Activated T-helper 1 cell treated with Interleukin-2 at 50 U/mL for 16 hours (primary cell): ENCODE results near the gene CLRN3.

Experiments
- DNase-seq: peaks from one replicate; pipeline ENCODE4 v3.0.0-alpha.2; 2020; ENCODE audit warnings: low read depth

CLRN3 gene, protein sequence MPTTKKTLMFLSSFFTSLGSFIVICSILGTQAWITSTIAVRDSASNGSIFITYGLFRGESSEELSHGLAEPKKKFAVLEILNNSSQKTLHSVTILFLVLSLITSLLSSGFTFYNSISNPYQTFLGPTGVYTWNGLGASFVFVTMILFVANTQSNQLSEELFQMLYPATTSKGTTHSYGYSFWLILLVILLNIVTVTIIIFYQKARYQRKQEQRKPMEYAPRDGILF

DNA sequence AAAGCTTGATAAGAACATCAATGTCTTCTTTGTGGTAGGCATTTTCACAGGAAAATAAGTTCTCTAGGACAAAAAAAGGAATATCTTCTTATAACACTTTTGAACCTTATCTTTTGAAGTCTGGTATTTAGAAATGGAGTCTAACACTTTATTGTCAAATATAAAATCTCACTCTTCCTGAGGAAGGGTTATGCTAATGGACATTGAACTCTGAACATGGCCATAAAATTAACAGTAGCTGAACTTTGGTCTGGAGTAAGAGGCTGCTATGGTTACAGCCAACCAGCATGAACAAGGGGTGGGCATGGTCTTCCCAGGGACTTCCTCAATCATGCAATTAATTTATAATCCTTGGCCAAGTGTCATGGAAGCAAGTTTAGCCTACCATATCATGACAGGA is at the start of gene CLRN3:
Gene CLRN3 (minus strand): TSS at position 199 of the 400 bp plus-strand sequence. CDS start 157 bp downstream, at position 42.
- DNase-seq, result no peak

DNA sequence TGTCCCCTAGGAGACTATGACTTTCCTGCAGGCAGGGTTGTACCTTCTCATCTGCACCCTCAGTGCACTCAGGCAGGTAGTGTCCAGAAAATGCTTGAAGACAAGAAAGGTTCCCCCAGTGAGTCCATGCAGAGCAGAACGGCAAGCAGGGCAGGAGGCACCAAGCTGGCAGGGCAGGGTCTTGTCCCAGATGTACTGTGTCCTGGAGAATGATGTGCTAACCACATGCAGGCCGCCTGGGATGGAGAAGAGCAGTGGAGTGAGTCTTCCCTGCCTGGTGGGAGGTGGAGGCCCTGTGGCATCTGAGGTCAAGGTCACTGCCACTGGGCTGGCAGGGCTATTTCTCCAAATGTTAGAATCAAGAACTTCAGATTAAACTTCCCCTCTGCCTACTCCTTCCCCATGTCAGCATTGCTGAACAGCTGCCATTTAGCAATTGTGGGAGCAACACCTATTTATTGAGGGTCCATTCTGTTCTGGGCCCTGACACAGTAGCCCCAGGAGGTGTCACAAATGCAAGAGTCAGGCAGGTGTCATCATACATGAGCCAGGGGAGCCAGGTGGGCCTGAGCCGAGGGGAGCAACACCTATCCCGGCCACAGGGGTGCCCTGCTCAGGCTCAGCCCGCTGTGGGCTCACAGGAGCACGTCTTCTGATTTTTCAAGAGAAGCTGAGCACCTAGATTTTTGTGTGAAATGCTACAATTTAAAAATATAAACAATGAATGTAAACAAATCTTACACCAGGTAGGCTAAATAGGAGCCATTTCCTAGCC is 48.3 kb upstream of the CLRN3 start:
- DNase-seq, result no peak

DNA sequence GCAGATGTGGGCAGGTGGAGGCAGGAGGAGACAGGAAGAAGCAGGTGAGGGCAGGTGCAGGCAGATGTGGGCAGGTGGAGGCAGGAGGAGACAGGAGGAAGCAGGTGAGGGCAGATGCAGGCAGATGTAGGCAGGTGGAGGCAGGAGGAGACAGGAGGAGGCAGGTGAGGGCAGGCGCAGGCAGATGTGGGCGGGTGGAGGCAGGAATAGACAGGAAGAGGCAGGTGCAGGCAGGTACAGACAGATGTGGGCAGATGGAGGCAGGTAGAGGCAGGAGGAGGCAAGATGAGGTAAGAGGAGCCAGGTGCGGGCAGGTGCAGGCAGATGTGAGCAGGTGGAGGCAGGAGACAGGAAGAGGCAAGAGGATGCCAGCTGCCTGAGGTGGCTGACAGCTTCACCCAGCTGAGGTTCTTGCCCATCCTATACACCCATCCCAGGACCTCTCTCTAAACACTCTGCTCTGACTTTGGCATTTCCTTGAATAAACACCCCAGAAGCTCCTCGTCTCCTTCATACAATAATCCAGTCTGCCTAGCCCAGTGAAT is 47.1 kb upstream of the CLRN3 start:
- no peak for DNase-seq

DNA sequence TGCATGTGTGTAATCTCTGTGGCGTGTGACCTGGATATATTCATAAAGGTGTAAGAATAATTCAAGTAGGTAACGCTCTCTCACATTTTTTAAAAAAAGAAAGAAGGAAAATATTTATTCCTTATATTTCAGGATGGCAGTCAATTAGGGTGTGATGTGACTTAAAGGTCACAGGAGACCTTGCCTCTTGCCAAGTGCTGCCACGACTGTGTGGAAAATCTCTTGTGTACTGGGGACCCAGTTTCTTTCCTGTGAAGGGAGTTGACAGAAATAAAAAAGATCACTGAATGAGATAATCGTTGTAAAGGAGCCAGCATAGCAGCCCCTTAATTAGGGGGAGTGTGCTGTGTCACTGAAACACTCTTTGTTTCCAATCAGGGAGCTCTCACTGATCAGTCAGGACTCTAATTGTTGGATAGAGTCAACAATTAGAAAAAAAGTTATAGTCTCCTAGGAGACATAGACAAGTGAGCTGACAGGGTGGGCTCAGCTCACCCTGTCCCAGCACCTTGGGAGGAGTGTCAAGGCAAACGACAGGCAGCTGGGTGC is 45.2 kb upstream of the CLRN3 start:
- DNase-seq, result no peak

DNA sequence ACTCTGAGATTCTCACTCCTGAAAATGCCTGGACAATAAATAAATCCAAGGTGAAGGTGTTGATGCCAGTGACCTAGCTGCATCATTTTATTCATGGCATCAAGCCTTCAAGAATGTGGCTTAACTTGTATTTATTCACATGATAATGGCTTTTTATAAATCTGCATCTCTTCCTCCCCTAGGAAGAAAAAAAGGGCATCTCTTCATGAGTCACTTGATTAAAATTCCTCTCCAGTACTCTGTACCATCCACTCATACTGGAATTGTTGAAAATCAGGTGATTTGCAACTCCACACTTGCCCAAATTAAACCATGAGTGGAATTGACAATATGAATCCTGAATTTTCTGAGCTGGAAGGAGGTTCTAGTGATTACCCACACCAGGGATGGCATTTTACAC is 44.3 kb upstream of the CLRN3 start:
- DNase-seq, result no peak

DNA sequence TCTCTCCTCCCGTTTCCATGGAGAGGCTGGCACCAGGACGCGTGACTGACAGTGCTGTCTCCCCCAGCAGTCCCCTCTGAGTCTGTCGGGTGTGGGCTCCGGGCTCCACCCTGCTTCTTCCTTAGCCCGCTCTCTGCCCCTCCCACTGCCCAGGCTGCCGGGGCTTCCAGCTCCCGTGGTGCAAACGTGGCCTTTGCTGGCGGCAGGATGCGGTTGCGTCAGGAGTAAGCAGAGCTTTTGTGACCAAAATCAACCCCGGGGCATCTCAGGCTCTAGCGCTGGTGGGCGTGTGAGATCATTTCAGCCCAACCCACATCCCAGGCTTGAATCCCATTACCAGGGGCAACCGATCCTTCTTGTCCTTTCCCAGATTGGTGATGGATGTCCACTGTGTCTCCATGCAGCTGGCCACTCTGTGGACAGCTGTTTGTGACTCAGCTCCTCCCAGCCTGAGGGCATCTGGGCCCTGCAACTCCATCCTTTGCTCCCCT is 42.4 kb upstream of the CLRN3 start:
- no peak for DNase-seq

DNA sequence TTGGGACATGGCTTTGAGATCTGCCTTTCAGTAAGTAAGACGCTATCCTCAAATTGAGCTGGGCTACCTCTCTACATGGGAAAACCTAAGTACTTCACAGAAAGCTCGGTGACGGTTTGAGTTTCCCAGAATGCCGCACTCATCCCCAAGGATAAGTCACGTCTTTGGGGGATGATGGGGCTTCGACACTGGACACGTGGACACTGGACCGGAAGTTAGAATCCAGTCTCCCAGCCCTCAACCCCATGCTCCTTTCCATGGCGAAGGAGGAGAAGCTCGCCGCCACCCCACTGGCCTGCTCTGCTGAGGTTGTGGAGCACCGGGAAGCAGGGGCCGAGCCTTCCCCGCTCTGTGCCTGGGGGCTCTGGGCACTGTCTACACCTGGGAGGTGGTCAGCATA is 41.6 kb upstream of the CLRN3 start:
- DNase-seq, result no peak

DNA sequence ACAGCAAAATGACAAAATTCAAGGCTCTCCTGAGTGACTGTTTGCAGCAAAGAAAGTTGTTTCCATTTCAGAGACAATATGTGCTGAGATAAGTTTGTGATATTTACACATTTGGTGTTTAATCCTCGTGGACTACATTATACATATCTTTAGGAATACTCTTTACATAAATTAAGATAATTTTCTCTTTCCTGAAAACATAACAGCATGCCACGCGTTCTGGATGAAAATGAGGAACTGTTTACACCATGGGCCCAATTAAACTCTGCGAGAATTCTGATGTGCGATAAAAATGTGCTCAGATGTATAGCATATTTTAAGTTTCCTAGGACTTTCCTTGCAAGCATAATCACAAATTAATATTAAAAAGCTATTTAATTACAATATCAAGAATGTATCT is 40.5 kb upstream of the CLRN3 start:
- DNase-seq, result no peak

DNA sequence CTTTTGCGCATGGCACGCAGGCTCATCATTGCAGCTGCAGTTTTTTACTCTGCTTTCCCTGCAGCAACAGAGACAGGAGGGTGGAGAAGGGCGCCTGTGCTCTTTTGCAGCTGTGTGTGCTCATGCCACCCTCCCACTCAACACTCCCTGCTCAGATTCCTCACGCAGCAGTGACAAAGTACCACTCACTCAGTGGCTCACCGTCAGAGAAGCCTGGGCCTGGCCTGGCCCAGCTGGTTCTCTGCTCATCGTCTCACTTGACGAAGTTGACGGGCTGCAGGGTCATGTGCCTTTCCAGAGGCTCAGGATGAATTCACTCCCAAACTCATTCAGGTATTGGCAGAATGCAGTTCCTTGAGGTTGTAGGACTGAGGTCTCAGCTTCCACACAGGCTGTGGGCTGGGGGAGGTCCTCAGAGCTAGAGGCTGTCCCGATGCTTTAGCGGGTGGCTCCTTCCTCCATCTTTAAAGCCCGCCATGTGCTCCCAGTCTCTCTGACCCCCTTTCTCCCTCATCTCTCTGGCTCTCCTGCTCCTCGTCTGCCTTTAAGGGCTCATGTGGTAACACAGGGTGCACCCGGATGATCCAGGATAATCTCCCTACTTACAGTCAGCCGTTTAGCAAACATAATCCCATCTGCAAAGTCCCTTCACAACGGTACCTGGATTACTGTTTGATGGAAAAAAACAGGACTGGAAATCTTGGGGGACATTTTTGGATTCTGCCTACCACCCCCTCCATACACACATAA is 40.0 kb upstream of the CLRN3 start:
- no peak for DNase-seq

DNA sequence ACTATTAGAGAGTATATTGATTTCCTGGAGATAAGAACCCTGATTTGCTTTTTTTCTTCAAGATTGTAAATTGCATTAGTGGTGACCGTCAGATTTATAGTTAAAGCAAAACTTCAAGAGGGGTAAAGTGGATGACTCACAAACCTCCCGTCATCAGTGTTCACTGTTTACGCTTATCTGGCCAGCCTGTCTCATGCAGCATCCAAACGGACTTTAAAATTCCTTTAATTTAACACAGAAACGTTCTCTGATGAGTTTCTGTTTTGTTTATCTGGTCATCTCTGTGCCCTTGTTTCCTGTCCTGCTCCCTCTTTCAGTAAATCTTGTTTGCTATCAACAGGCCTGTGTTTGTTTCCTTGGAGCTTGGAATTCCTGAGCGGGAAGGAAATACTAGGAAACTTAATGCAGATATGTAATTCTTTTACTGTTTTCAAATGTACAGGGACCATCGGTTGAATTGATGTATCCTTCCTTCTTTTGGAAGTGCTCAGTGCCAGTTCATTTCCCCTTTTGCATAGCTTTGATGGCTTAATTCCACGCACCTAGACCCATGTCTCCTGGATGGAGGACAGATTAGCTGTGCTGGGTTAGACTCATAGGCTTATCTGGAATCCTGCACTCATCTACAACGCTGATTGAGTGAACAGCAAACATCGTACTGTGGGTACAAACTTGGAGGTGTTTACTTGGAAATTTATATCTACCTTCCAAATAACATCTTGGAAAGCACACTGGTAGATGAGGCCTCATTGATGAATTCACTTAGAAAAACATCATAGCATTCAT is 35.5 kb upstream of the CLRN3 start:
- no peak for DNase-seq

DNA sequence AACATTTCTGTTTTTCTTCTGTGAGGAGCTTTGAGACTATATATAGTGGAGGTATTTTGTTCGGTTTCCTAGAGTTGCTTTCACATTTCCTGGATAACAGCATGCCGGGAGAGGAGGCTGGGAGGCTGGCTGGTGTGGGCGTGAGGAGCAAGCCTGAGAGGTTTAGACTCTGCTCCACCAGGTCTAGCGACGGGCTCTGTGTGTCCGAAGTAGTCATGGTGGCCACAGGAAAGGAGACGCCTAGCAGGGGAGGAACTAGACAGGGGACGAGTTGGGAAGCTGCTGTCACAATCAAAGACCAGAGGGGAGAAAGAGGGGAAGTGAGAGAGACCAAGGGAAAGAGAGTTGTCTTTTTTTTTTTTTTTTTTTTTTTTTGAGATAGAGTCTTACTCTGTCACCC is 33.7 kb upstream of the CLRN3 start:
- DNase-seq, result no peak

DNA sequence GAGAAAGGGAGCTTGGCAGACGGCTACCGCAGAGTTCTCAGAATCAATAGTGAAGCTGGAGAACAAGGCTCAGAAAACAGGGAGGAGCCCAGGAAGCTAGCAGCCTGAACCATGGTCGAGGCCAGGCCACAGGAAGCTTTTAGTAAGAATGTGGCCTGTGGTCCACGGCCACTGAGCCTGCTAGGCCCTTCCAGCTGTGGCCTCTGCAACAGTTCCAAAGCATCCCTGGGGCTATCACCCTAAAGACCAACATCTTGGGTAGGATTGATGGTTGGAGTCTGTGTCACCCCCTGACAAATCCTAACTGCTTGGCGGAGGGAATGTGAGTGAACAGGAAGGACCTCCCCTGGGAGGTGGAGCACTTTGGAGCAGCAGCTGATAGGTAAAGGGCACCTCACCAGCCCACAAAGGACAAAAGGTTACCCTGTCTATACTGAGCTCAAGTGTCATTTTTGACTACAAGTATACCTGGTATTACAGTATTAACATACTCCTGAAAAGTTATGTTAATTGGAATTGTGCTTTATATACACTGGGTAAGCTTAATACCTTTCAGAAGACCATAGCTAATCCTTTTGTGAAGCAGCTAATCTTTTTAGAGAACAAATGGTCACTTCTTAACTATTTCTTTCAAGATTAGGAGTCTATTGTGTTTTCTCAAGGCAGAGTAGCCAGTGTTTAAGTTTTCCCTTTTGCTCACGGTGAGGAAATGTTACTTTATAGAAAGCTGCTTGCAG is 32.9 kb upstream of the CLRN3 start:
- no peak for DNase-seq

DNA sequence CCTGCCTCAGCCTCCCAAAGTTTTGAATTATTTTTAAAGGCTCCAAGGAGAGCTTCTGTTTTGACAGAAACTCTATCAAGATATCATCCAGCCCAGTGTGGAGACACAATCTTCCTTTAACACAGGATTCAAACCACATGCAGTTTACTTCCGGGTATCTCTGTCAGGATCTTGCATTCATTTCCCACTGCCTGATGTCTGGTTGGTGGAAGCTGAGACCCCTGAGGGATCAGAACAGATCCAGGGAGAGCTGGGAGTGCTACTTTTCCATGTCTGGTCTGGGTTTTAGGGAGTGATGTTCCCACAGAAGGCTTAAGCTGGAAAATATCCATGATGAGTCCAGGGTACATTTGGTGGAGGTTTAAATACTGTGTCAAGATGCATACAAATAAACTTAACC is 30.9 kb upstream of the CLRN3 start:
- DNase-seq, result no peak

DNA sequence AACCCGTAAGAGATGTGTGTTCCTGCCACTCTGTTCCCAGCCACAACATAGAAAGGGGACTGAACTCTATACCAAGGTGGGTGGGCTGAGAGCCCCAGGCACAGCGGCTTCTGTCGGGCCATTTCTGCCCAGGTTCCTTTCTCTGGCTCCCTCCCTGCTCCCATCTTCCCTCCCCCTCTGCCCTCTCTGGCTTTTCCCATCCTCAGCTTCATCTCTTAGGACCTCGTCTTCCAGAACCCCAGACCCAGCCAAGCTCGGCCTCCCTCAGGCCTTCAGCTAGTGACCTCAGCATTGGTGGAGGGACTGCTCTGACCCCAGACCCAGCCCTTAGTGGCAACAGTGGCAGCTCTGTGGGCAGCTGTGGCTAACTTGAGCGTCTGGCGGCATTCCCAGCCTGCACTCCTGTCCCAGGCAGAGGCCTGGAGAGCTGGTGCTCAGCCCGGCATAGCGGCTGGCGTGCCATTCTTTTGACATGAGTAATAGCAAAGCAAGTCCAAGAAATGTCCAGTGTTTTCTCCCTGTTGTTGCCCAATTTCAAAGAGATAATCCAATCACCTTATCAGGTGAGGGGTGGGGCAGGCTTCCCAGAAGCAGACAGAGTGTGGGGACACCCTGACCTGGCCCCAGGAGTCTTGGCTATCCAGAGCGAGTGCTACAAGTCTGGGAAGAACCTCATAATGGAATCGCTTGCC is 30.1 kb upstream of the CLRN3 start:
- no peak for DNase-seq

DNA sequence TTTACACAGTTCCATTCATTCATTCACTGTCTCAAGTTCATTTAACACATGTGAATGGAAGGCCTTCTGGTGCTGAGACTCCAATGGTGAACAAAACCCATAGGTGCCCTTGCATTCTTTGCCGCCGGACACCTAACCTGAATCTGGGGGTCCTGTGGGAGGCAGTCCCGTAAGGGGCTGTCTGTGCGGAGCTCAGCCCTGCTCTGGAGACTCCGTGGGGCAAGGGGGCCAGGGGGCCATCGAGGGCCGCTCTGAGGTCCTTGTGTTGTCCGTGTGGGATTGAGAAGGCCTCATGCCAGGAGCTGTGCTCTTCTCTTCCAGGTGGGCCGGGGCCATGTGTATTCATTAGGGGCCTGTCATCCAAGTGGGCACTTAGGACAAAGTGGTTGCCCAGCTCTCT is 29.5 kb upstream of the CLRN3 start:
- no peak for DNase-seq

DNA sequence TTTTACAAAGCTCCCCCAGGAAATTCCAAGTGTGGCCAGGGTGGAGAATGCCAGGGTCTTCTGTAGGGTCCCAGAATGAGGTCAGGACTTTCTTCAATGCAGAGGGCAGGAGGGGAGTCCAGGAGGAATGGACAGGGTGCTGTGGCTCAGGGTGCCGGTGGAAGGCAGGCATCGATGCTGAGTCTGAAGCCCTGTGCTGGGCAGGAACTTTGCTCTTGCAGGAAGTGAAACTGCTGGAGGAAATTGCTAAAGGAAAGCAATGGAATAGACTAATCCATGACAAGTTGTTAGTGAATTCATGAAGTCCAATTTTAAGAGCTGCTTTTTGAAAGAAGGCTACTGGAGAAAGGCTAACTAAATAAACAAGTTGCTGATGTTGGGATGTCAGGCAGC is 29.0 kb upstream of the CLRN3 start:
- no peak for DNase-seq

DNA sequence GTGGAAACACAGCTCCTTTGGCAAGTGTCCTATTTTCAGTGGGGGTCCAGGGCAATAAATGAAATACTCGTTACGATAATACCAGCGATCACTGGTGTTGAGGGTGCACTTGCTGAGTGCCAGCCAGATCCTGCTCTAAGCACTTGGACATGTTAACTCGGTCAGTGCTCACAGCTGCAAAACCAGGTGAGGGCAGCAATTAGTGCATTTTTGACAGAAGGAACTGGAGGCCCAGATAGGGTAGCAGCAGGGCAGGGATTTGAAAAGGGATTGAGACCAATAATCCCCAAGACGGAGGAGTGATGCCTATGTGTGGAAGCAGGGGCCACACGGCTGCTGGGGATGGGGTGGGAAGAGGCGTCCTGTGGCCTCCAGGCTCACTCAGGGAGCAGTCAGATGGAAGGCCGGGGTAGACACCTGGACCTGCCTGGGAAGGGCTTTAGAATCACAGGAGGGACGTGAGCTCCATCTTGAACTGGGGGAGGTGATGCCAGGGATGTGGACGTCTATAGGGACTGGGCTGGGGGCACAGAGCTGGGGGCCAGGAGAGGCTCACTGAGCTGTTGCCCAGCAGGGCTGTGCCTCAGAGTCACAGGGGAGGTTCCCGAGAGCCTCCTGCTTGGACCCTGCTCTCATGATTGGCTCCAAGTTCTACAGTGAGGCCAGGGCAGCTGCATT is 28.5 kb upstream of the CLRN3 start:
- DNase-seq, result no peak

DNA sequence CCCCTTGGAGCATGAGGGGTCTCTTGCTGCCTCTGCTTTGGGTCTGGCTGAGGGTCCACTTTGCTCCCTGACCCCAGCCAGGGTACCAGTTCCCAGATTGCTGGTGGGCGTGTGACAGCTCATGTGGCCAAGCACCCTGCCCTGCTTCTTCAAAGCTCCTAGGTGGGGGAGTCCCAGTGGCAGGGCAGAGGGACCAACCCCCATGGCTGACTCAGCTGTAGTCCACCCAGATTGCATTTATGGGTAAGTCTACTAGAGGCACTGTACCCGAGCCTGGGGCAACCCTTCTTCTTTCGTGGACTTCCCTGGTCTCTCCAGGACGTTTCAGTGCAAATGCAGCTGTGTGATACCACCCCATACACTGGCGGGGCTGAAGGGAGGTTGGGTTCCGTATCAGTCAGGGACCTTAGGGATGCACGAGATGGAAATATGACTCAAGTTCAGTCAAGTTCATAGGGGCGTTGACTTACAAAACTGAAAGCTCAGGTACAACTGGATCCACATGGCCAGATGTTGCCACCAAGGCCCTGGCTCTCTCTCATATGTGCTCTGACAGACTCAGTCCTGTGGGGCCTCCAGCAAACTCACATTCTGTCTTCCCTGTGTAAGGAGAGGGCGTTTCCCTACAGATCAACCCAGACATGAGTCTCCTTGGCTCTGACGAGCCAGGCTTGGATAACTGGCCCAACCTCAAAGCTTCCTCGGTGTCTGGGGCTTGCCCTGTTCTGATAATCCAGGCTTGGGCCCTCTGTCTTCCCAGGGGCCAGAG is 27.7 kb upstream of the CLRN3 start:
- DNase-seq, result no peak
